GM18526 (cell line): Measurements from ENCODE around the gene ZRANB3.

ENCODE experiments used
- POLR2A ChIP-seq: IDR thresholded peaks from 3 replicates; pipeline ENCODE4 v1.6.1; 2011; ENCODE audit not compliant: insufficient read length; ENCODE audit errors: extremely low read depth

The ZRANB3 gene

GRCh38 chr2:135142323-135142722 is 388.7 kb downstream of the ZRANB3 start:
- no peak for TF ChIP-seq POLR2A

- TF ChIP-seq POLR2A, result no peak
These were observed 390.4 kb downstream of the ZRANB3 start for GRCh38 chr2:135140606-135141005.

DNA sequence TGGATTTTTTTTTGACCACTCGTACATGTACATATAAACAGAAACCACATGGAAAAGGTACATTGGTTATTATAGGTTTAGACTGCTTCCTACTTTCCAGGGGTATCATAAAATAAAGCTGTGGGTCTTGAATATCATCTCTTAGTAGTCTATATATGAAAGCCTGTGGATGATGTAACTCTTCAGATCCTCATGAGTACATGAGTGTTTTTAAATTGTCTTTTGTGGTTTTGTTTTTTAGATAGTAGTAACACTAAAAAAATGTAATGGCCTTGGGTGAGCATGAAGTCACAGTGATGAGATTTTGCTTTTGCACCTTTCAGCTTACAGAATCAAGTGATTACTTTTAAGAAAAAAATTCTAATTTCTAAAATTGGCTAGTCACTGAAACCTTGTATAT is 398.7 kb downstream of the ZRANB3 start:
- no peak for TF ChIP-seq POLR2A

- TF ChIP-seq POLR2A, result no peak
These were observed 400.3 kb downstream of the ZRANB3 start for GRCh38 chr2:135130751-135131150.

GRCh38 chr2:135125940-135126339 is 405.1 kb downstream of the ZRANB3 start:
- TF ChIP-seq POLR2A, result no peak

DNA sequence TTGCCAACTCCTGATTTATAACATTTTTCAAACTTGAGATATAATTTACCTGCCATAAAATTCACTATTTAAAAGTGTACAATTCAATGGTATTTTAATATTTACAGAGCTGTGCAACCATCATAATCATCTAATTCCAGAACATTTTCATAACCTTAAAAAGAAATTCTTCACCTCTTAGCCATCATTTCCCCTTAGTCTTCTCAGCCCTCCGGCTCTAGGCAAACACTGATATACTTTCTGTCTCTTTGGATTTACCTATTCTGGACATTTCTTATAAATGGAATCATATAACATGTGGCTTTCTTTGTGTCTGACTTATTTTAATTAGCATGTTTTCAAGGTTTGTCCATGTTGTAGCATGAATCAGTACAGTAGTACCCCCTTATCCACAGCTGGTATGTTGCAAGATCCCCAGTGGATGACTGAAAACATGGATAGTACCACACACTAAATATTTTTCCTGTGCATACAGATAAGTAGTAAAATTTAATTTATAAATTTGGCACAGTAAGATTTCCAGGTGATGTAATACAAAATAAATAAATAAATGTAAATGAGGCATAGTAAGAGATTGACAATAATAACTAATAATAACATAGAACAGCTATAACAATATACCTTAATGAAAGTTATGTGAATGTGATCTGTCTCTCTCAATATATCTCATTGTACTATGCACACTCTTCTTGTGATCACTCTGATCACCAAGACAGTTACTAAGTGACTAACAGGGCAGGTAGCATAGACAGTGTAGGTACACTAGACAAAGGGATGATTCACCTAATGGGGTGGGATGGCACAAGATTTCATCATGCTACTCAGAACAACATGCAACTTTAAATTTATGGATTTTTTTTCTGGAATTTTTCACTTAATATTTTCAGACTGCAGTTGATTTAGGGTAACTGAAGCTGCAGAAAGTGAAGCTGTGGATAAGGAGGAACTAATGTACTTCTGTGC is 405.8 kb downstream of the ZRANB3 start:
- no peak for TF ChIP-seq POLR2A

GRCh38 chr2:135121016-135121657 is 409.9 kb downstream of the ZRANB3 start:
- no peak for TF ChIP-seq POLR2A

GRCh38 chr2:135119582-135119981 is 411.4 kb downstream of the ZRANB3 start:
- no peak for TF ChIP-seq POLR2A

- no peak for TF ChIP-seq POLR2A
These were observed 417.7 kb downstream of the ZRANB3 start for GRCh38 chr2:135113322-135113721.

DNA sequence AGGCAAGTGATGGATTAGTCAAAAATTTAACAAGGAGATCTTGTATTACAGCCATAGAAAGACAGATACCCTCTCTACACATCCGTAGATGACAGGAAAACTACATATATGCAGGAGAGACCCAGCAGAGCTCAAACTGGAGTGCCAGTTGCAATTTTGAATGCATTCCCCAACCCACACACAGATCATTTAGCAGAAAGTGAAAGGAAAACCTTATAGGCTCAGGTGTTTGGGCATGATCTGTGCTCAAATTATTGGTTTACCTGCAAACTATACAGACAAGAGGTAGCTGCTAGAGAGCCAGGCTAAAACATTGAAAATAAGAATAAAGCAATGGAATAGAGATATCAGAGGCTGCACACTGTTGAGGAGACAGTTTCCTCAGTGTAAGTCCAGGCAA is 427.2 kb downstream of the ZRANB3 start:
- TF ChIP-seq POLR2A, result no peak

- TF ChIP-seq POLR2A, result no peak
These were observed 431.1 kb downstream of the ZRANB3 start for GRCh38 chr2:135099802-135100483.

- TF ChIP-seq POLR2A, result no peak
These were observed 433.3 kb downstream of the ZRANB3 start for GRCh38 chr2:135097532-135098231.

GRCh38 chr2:135096665-135097446 is 434.2 kb downstream of the ZRANB3 start:
- no peak for TF ChIP-seq POLR2A

GRCh38 chr2:135095591-135095990 is 435.4 kb downstream of the ZRANB3 start:
- TF ChIP-seq POLR2A, result no peak
